Neural progenitor cell (in vitro differentiated cells): ENCODE results near the gene GP9. TPM values are rescaled to one million over a fixed set of nuclear protein-coding genes. Genes with fewer than 3 reads are reported as not detected.

Source experiments
- DNase-seq: peaks from one replicate; pipeline ENCODE4 v3.0.0-alpha.2; 2016; ENCODE audit warnings: low spot score
- H2AFZ ChIP-seq: fragments of 200-600 bp; sonication (generic); replicated peaks from 2 replicates; pipeline ENCODE4 v1.6.1; 2016; ENCODE audit warnings: antibody characterized with exemption
- H3F3A ChIP-seq: fragments of 200-600 bp; sonication (generic); 2 replicates; pipeline ENCODE4 v1.6.1; 2016; ENCODE audit warnings: antibody characterized with exemption, low read depth
- H3K27ac ChIP-seq: fragments of 200-600 bp; sonication (generic); 2 replicates; pipeline ENCODE4 v1.5.1; 2016; ENCODE audit warnings: mild to moderate bottlenecking
- H3K27me3 ChIP-seq: fragments of 200-600 bp; sonication (generic); 2 replicates; pipeline ENCODE4 v1.6.1; 2016; ENCODE audit warnings: mild to moderate bottlenecking, moderate library complexity
- H3K36me3 ChIP-seq: fragments of 200-600 bp; sonication (generic); 2 replicates; pipeline ENCODE4 v1.5.1; 2016
- H3K4me1 ChIP-seq: fragments of 200-600 bp; sonication (generic); 2 replicates; pipeline ENCODE4 v1.6.1; 2016; ENCODE audit warnings: mixed run types
- H3K4me2 ChIP-seq: fragments of 200-600 bp; sonication (generic); 2 replicates; pipeline ENCODE4 v1.6.1; 2016
- H3K4me3 ChIP-seq: fragments of 200-600 bp; sonication (generic); 2 replicates; pipeline ENCODE4 v1.5.1; 2016
- H3K79me2 ChIP-seq: fragments of 200-600 bp; sonication (generic); 2 replicates; pipeline ENCODE4 v1.6.1; 2016; ENCODE audit warnings: low read depth
- H3K9ac ChIP-seq: fragments of 200-600 bp; sonication (generic); 2 replicates; pipeline ENCODE4 v1.6.1; 2016
- H3K9me3 ChIP-seq: fragments of 200-600 bp; sonication (generic); 2 replicates; pipeline ENCODE4 v1.5.1; 2016; ENCODE audit warnings: low read depth
- H4K20me1 ChIP-seq: fragments of 200-600 bp; sonication (generic); 2 replicates; pipeline ENCODE4 v1.6.1; 2016; ENCODE audit warnings: low read depth
- H3K27ac Mint-ChIP-seq: 3 replicates; pipeline ENCODE4 v1.8.0; 2021; ENCODE audit warnings: mixed read lengths
- H3K27me3 Mint-ChIP-seq: 2 replicates; pipeline ENCODE4 v1.8.0; 2022; ENCODE audit warnings: low read depth, mild to moderate bottlenecking, inconsistent platforms, moderate library complexity, mixed read lengths; ENCODE audit not compliant: insufficient read depth
- H3K36me3 Mint-ChIP-seq: 3 replicates; pipeline ENCODE4 v1.8.0; 2021; ENCODE audit warnings: mixed read lengths
- H3K4me1 Mint-ChIP-seq: 3 replicates; pipeline ENCODE4 v1.8.0; 2021; ENCODE audit warnings: mixed read lengths
- H3K4me3 Mint-ChIP-seq: 3 replicates; pipeline ENCODE4 v1.8.0; 2021; ENCODE audit warnings: mild to moderate bottlenecking, moderate library complexity, mixed read lengths
- H3K9me3 Mint-ChIP-seq: 3 replicates; pipeline ENCODE4 v1.8.0; 2020; ENCODE audit warnings: mixed read lengths
- EZH2 ChIP-seq: fragments of 200-600 bp; sonication (generic); IDR thresholded peaks from 2 replicates; pipeline ENCODE4 v1.6.1; 2017; ENCODE audit warnings: antibody characterized with exemption, mild to moderate bottlenecking, moderate library complexity
- EZH2phosphoT487 ChIP-seq: fragments of 200-600 bp; sonication (generic); IDR thresholded peaks from 2 replicates; pipeline ENCODE4 v1.6.1; 2017; ENCODE audit warnings: antibody characterized with exemption
- total RNA-seq: library from RNA; depleted of rRNA; stranded (reverse); fragments of >200 nt; gene quantifications from 2 replicates; pipeline ENCODE4 v1.2.3, GENCODE V29; 2015; ENCODE audit warnings: low replicate concordance
- TF ChIP-seq, protein P1 (sequence below): fragments of 200-600 bp; sonication (generic); IDR thresholded peaks from 2 replicates; pipeline ENCODE4 v1.5.1; 2017; ENCODE audit warnings: antibody characterized with exemption, mild to moderate bottlenecking

The GP9 gene
- total RNA-seq, 1 donor from 2014 or later = not detected

DNA sequence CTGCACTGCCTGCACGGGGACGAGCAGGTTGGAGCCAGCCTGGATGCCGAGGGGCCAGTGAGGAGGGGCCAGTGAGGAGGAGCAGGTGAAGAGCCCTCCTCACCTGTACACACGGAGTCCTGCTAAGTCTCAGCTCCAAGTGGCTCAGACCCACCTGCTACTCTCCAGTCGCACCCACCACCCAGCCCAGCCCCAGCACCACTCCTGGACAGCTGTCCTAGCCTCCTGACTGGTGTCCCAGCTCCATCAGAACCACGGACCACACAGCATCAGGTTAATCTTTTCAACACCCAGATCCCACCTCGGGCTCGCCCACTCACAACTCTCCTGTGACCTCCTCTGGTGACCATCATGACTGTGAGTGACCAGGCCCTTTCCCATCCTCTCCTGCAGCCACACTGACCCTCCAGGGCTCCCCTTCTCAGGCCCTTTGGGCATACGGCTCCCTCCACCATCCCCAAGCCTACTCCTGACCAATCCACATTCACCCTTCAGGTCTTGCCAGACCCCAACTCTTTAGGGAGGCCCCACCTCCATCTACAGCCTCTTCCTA lies 45.7 kb upstream of the GP9 start:
- Histone ChIP-seq H3K4me2 (no peak overlapping the region), H3K4me3 (no peak overlapping the region), H3K27me3 (no peaks in the 10 kb centered on the region), H3F3A (peaks cover 7% of the 10 kb centered on the region), H2AFZ (no peak overlapping the region), H3K27ac (no peak overlapping the region), H3K36me3 (no peaks in the 10 kb centered on the region), H4K20me1 (no peaks in the 10 kb centered on the region), H3K9ac (no peak overlapping the region), H3K9me3 (no peaks in the 10 kb centered on the region), H3K4me1 (peaks cover 22% of the 10 kb centered on the region), H3K79me2 (no peaks in the 10 kb centered on the region)
- TF ChIP-seq EZH2 = no peak
- no peak for TF ChIP-seq EZH2phosphoT487
- TF ChIP-seq, protein P1, sequence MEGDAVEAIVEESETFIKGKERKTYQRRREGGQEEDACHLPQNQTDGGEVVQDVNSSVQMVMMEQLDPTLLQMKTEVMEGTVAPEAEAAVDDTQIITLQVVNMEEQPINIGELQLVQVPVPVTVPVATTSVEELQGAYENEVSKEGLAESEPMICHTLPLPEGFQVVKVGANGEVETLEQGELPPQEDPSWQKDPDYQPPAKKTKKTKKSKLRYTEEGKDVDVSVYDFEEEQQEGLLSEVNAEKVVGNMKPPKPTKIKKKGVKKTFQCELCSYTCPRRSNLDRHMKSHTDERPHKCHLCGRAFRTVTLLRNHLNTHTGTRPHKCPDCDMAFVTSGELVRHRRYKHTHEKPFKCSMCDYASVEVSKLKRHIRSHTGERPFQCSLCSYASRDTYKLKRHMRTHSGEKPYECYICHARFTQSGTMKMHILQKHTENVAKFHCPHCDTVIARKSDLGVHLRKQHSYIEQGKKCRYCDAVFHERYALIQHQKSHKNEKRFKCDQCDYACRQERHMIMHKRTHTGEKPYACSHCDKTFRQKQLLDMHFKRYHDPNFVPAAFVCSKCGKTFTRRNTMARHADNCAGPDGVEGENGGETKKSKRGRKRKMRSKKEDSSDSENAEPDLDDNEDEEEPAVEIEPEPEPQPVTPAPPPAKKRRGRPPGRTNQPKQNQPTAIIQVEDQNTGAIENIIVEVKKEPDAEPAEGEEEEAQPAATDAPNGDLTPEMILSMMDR = no peak
- no peak for DNase-seq
- Mint-ChIP-seq H3K9me3 (no peaks in the 10 kb centered on the region), H3K4me3 (no peak overlapping the region), H3K36me3 (peaks cover 35% of the 10 kb centered on the region), H3K27ac (peak overlapping the region; percentile 97), H3K27me3 (peaks cover 4% of the 10 kb centered on the region), H3K4me1 (peaks cover 45% of the 10 kb centered on the region)

DNA sequence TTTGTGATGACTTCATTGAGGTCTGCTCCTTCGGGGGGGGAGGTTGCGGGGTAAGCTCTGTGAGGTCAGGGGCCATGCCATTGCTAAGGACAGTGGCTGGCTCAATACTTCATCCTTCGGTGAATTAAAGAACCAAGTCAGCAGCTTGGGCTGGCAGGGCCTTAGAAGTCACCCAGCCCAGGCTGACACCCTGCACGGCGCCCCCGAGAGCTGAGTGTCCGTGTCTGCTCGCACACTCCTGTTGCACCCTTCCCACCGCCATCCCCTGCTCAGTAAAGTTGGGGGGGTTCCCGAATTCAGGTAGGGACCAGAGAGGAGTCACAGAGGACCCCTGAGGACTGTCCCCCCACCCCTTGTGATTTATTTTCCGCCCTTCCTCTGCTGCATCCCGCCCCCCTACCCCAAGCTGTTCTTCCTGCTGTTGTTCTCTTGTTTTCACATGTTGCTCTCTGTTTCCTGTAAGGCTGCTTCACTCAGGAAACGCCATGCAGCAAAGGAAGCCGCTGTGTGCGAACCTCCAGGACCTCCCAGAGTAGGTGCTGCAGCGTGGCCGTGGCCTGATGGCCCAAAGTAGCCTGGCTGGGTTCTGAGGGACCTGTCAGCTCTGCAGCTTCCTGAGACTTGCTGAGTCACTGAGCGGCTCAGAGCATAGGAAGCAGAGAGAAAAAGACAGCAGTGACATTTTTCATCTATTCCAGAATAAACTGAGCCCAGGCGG lies 45.0 kb upstream of the GP9 start:
- peaks cover 35% of the 10 kb centered on the region for H3K36me3 Mint-ChIP-seq
- peak overlapping the region; percentile 97 for H3K27ac Mint-ChIP-seq
- H3F3A ChIP-seq = peaks cover 7% of the 10 kb centered on the region
- no peak for TF ChIP-seq EZH2
- TF ChIP-seq EZH2phosphoT487 = no peak
- TF ChIP-seq, protein P1 = no peak
- no peak overlapping the region for H3K27ac ChIP-seq
- H3K4me1 Mint-ChIP-seq = peaks cover 41% of the 10 kb centered on the region
- no peaks in the 10 kb centered on the region for H3K36me3 ChIP-seq
- no peaks in the 10 kb centered on the region for H3K9me3 Mint-ChIP-seq
- no peak for DNase-seq
- H3K4me3 ChIP-seq = no peak overlapping the region
- no peaks in the 10 kb centered on the region for H3K79me2 ChIP-seq
- H3K4me2 ChIP-seq = no peak overlapping the region
- no peaks in the 10 kb centered on the region for H3K27me3 ChIP-seq
- no peaks in the 10 kb centered on the region for H4K20me1 ChIP-seq
- peaks cover 4% of the 10 kb centered on the region for H3K27me3 Mint-ChIP-seq
- no peak overlapping the region for H3K4me3 Mint-ChIP-seq
- H2AFZ ChIP-seq = no peak overlapping the region
- H3K9me3 ChIP-seq = no peaks in the 10 kb centered on the region
- H3K4me1 ChIP-seq = peaks cover 16% of the 10 kb centered on the region
- H3K9ac ChIP-seq = no peak overlapping the region

DNA sequence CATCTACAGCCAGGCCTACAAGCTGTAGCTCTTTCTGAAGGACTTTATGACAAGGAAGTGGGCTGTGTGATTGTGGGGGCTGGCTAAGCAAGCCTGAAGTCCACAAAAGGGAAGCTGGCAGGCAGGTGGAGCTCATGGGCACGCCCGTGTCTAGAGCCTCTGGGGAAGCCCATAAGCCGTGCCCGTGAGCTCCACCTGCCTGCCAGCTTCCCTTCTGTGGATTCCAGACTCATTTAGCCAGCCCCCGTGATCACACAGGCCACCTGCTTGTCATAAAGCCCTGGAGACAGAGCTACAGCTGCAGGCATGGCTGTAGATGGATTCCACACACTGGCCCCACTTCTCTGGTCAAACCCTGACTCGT lies 44.2 kb upstream of the GP9 start:
- Histone ChIP-seq H3K36me3 (no peaks in the 10 kb centered on the region), H3K9me3 (no peaks in the 10 kb centered on the region), H4K20me1 (no peaks in the 10 kb centered on the region), H3K79me2 (no peaks in the 10 kb centered on the region), H3F3A (peaks cover 7% of the 10 kb centered on the region), H3K4me3 (no peak overlapping the region), H3K4me2 (no peak overlapping the region), H3K4me1 (peaks cover 12% of the 10 kb centered on the region), H2AFZ (no peak overlapping the region), H3K27ac (no peak overlapping the region), H3K27me3 (no peaks in the 10 kb centered on the region), H3K9ac (no peak overlapping the region)
- H3K9me3 Mint-ChIP-seq = no peaks in the 10 kb centered on the region
- H3K4me3 Mint-ChIP-seq = no peak overlapping the region
- H3K4me1 Mint-ChIP-seq = peaks cover 37% of the 10 kb centered on the region
- TF ChIP-seq EZH2 = no peak
- TF ChIP-seq, protein P1 = no peak
- TF ChIP-seq EZH2phosphoT487 = no peak
- peaks cover 32% of the 10 kb centered on the region for H3K36me3 Mint-ChIP-seq
- no peak overlapping the region for H3K27ac Mint-ChIP-seq
- DNase-seq = no peak
- H3K27me3 Mint-ChIP-seq = peaks cover 4% of the 10 kb centered on the region
